Activated CD8-positive, alpha-beta memory T cell treated with anti-CD3 and anti-CD28 coated beads for 48 hours (primary cell): ENCODE results near the gene CXCL14.

ENCODE experiments used
- DNase-seq, 3 experiments: peaks; one replicate each; pipeline ENCODE4 v3.0.0-alpha.2; 2020; ENCODE audit warnings: low read depth in 2 of 3, low spot score in 2 of 3

The CXCL14 gene

GRCh38 chr5:135578685-135579341 is at the start of gene CXCL14:
CXCL14 (minus strand) TSS chr5:135578991; CDS start chr5:135578778, 213 bp downstream.
- DNase-seq: peak in 1 of 3 experiments; percentile 6

- no peak for DNase-seq
Measured at GRCh38 chr5:135626636-135627035, 47.8 kb upstream of the CXCL14 start.

GRCh38 chr5:135625961-135626360 is 47.2 kb upstream of the CXCL14 start:
- no peak for DNase-seq

GRCh38 chr5:135625486-135625885 is 46.7 kb upstream of the CXCL14 start:
- DNase-seq: no peak

GRCh38 chr5:135625061-135625460 is 46.3 kb upstream of the CXCL14 start:
- DNase-seq: no peak

- no peak for DNase-seq
Measured at GRCh38 chr5:135623186-135623715, 44.5 kb upstream of the CXCL14 start.

- DNase-seq: no peak
Measured at GRCh38 chr5:135615581-135616260, 36.9 kb upstream of the CXCL14 start.

GRCh38 chr5:135615171-135615570 is 36.4 kb upstream of the CXCL14 start:
- DNase-seq: no peak

GRCh38 chr5:135609981-135610380 is 31.2 kb upstream of the CXCL14 start:
- no peak for DNase-seq

- DNase-seq: no peak
Measured at GRCh38 chr5:135608761-135609443, 30.1 kb upstream of the CXCL14 start.

- no peak for DNase-seq
Measured at GRCh38 chr5:135608361-135608760, 29.6 kb upstream of the CXCL14 start.

- DNase-seq: no peak
Measured at GRCh38 chr5:135606431-135606830, 27.6 kb upstream of the CXCL14 start.

GRCh38 chr5:135605221-135605620 is 26.4 kb upstream of the CXCL14 start:
- DNase-seq: no peak

- DNase-seq: no peak
Measured at GRCh38 chr5:135604056-135604455, 25.3 kb upstream of the CXCL14 start.

GRCh38 chr5:135602882-135603721 is 24.3 kb upstream of the CXCL14 start:
- DNase-seq: no peak

GRCh38 chr5:135601466-135601865 is 22.7 kb upstream of the CXCL14 start:
- no peak for DNase-seq

- no peak for DNase-seq
Measured at GRCh38 chr5:135600971-135601381, 22.2 kb upstream of the CXCL14 start.

GRCh38 chr5:135600152-135600570 is 21.4 kb upstream of the CXCL14 start:
- no peak for DNase-seq

- DNase-seq: no peak
Measured at GRCh38 chr5:135599421-135600151, 20.8 kb upstream of the CXCL14 start.

- DNase-seq: no peak
Measured at GRCh38 chr5:135598691-135599395, 20.1 kb upstream of the CXCL14 start.
